Bronchial epithelial cell (primary cell): ENCODE data around the gene RASGRP3. TPM values are rescaled to one million over a fixed set of nuclear protein-coding genes. Genes with fewer than 3 reads are reported as not detected.

Experiments
- DNase-seq: peaks from one replicate; pipeline ENCODE4 v3.0.0-alpha.2; 2010; ENCODE audit warnings: low read depth
- FAIRE-seq: peaks from 2 replicates; lab custom pipeline; 2011; peaks lifted over from hg19 to GRCh38; lab: Jason Lieb, UNC
- H3K27me3 ChIP-seq: 2 replicates; pipeline ENCODE4 v1.5.1; 2011; ENCODE audit warnings: low read length; ENCODE audit not compliant: control insufficient read depth, insufficient read depth
- H3K36me3 ChIP-seq: 2 replicates; pipeline ENCODE4 v1.5.1; 2011; ENCODE audit warnings: low read length; ENCODE audit not compliant: control insufficient read depth, insufficient read depth
- H3K4me3 ChIP-seq: 2 replicates; pipeline ENCODE4 v1.5.1; 2011; ENCODE audit warnings: mild to moderate bottlenecking, low read depth, low read length, control low read depth
- CTCF ChIP-seq: IDR thresholded peaks from 2 replicates; pipeline ENCODE4 v1.5.1; 2011; ENCODE audit warnings: mild to moderate bottlenecking, moderate library complexity, low read length, control low read depth, inconsistent platforms; ENCODE audit not compliant: insufficient read depth, severe bottlenecking
- total RNA-seq: library from RNA; depleted of rRNA; stranded (reverse); fragments of >200 nt; gene quantifications from 2 replicates; pipeline ENCODE4 v1.2.1, GENCODE V29; 2014

RASGRP3 gene, protein sequence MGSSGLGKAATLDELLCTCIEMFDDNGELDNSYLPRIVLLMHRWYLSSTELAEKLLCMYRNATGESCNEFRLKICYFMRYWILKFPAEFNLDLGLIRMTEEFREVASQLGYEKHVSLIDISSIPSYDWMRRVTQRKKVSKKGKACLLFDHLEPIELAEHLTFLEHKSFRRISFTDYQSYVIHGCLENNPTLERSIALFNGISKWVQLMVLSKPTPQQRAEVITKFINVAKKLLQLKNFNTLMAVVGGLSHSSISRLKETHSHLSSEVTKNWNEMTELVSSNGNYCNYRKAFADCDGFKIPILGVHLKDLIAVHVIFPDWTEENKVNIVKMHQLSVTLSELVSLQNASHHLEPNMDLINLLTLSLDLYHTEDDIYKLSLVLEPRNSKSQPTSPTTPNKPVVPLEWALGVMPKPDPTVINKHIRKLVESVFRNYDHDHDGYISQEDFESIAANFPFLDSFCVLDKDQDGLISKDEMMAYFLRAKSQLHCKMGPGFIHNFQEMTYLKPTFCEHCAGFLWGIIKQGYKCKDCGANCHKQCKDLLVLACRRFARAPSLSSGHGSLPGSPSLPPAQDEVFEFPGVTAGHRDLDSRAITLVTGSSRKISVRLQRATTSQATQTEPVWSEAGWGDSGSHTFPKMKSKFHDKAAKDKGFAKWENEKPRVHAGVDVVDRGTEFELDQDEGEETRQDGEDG
- 0.38 and 0.79 TPM in 2 replicates for total RNA-seq

DNA sequence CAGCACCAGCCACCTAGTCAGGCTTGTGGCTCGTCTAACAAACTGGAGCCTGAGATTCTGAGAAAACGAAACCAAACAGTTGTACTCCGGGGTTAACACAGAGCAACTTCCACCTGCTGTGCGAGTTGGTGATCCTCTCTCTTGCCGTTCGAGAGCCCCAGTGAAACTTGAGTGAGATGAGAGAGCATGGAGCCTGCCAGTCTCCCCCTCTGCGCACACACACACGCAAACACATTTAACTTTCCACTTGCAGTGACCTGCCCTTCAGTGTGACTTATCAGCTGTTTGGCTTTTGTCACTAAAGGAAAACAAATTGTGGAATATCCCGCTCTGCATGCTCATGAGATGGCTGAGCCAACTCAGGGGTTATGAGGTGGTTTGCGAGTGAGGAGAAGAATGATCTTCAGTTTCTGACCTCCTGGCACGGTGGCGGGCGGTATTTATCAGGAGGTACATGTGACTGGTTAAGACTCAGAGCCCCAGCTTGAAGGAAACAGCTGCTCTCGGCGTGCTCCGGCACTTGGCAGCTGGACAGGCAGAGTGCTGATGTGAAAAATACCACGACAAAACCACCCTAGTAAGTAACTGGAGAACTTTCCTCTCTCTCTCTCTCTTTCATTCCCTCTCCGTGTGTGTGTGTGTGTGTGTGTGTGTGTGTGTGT lies at the start of gene RASGRP3:
Gene RASGRP3, plus strand, starts transcription at position 519 of the 662 bp plus-strand sequence. CDS start 38,488 bp downstream, outside the sequence.
- H3K27me3 ChIP-seq, result no peaks in the 10 kb centered on the region
- peak within 1 kb of the TSS; percentile 64 for H3K4me3 ChIP-seq
- FAIRE-seq, result no peak
- DNase-seq, result peak; percentile 68
- no peaks in the 10 kb centered on the region for H3K36me3 ChIP-seq
- no peak for TF ChIP-seq CTCF

- no peak for FAIRE-seq
- no peak overlapping the region for H3K4me3 ChIP-seq
- no peak for TF ChIP-seq CTCF
- H3K27me3 ChIP-seq, result no peaks in the 10 kb centered on the region
- no peaks in the 10 kb centered on the region for H3K36me3 ChIP-seq
- peak; percentile 33 for DNase-seq
Measured at GRCh38 chr2:33426666-33427231, 49.7 kb upstream of the RASGRP3 start.

DNA sequence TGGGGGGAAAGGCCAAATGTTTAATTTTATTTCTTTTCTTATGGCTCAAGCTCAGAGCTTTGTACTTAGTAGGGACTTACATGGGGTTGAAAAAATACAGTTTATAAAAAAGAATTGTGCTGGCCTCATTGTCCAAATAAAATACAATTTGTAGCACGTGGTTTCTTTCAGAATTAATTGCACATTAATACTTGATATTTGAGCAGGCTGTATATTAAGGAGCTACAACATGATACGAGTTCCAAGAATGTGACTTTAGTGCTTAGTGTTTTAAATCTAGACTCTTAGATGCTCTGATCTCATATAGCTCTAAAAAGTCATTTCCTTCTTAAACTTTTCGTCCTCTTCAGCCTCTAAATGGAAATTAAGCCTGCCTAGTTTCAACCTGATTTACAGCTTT lies 46.4 kb upstream of the RASGRP3 start:
- no peak for FAIRE-seq
- no peak for TF ChIP-seq CTCF
- no peaks in the 10 kb centered on the region for H3K36me3 ChIP-seq
- H3K4me3 ChIP-seq, result no peak overlapping the region
- H3K27me3 ChIP-seq, result no peaks in the 10 kb centered on the region
- no peak for DNase-seq

GRCh38 chr2:33430856-33431255 lies 45.6 kb upstream of the RASGRP3 start:
- no peak for TF ChIP-seq CTCF
- no peaks in the 10 kb centered on the region for H3K36me3 ChIP-seq
- H3K27me3 ChIP-seq, result no peaks in the 10 kb centered on the region
- no peak overlapping the region for H3K4me3 ChIP-seq
- FAIRE-seq, result no peak
- no peak for DNase-seq

GRCh38 chr2:33432871-33433270 lies 43.6 kb upstream of the RASGRP3 start:
- FAIRE-seq, result no peak
- Histone ChIP-seq H3K4me3 (no peak overlapping the region), H3K27me3 (no peaks in the 10 kb centered on the region), H3K36me3 (no peaks in the 10 kb centered on the region)
- no peak for DNase-seq
- no peak for TF ChIP-seq CTCF
